ENCODE results near the gene LARP1. TPM values are rescaled to one million over a fixed set of nuclear protein-coding genes. Genes with fewer than 3 reads are reported as not detected.

The LARP1 gene
- total RNA-seq, 1 donor from 2014 or later = 157 TPM

DNA sequence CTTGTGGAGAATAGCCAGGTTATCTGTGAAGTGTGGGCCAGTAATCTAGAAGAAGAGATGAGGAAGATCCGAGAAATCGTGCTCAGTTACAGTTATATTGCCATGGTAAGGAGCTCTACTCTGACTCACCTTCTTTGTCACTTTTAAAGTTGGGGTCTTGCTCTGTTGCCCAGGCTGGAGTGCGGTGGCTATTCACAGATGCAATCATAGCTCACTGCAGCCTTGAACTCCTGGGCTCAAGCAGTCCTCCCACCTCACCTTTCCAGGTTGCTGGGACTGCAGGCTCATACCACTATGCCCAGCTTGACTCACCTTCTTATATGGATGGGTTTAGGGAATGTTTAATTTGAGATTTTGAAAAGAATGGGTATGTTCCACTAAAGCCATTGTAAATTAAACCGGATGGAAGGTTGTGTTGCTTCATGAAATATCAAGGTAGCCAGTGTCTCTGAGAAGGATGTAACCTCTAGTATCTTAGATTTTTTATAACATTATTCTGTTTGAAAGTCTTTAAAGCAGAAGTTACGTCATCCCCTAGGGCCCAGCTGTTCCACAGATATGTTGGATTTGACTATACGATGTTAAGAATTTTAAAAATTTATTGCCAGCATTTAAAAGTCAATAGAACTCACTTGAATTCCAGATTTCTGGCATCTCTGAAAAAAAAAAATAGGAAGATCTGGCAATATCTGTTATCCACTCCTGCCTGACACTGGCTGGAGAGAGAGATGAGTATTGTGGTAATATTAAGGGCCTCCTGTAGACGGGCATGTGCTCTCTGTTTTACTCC, 108.3 kb downstream of the LARP1 start:
- intact Hi-C loops (cut with DNase I) = no loop called here

GRCh38 chr5:154865466-154866184, 110.4 kb downstream of the LARP1 start:
- DNase-seq (ENCODE audit: low spot score) = no peak
- intact Hi-C loops (cut with DNase I) = no loop called here
- ATAC-seq = no peak

More for the DNA sequence above, 108.3 kb downstream of the LARP1 start:
- DNase-seq (ENCODE audit: low spot score) (no peak), ATAC-seq (no peak)

GRCh38 chr5:154866841-154867240, 111.7 kb downstream of the LARP1 start:
- ATAC-seq = no peak
- intact Hi-C loops (cut with DNase I) = no loop called here
- DNase-seq (ENCODE audit: low spot score) = no peak

Small RNA genes within 50 kb of the gene (microRNA-seq; reads per million reads assigned to microRNA genes)
- gene MIR378H = not detected

Other genes with a start within 250 kb of the LARP1 start
- 60.9 TPM for gene FAXDC2, start 95.2 kb downstream of the LARP1 start, total RNA-seq
- gene CNOT8, start 103.2 kb downstream of the LARP1 start, total RNA-seq = 45.3 TPM
- gene GEMIN5, start 182.8 kb downstream of the LARP1 start, total RNA-seq = 16.0 TPM
- 37.3 TPM for gene MRPL22, start 185.7 kb downstream of the LARP1 start, total RNA-seq